Thyroid gland (tissue), 4 donors: Measurements from ENCODE around the gene SYTL3.

Experiments used
- CTCF ChIP-seq, 6 experiments: fragments of 200-600 bp in 3 of 6; fragments of 450-650 bp in 3 of 6; sonication (generic) in 3 of 6; IDR thresholded peaks; one replicate each; pipeline ENCODE4 v1.5.1; 2016 to 2019; ENCODE audit warnings: antibody characterized with exemption in 6 of 6, mild to moderate bottlenecking in 2 of 6, inconsistent platforms in 1 of 6, moderate library complexity in 1 of 6
- POLR2A ChIP-seq, 2 donors: fragments of 450-650 bp; IDR thresholded peaks; one replicate each; pipeline ENCODE4 v1.6.1; 2017; ENCODE audit warnings: antibody characterized with exemption in 2 of 2, mild to moderate bottlenecking in 2 of 2, moderate library complexity in 1 of 2

- no peak for TF ChIP-seq CTCF (IDR thresholded peaks at IDR 0.05)
- no peak for TF ChIP-seq POLR2A (IDR thresholded peaks at IDR 0.05)
Measured at GRCh38 chr6:158744986-158745430, 95.2 kb downstream of the SYTL3 start.
